Measurements from ENCODE around the gene TCAIM.
A peak's percentile ranks its signal among the peaks of the same experiment; 100 is the strongest.

Gene TCAIM

GRCh38 chr3:44324584-44324983, 14.0 kb upstream of the TCAIM start:
- no peak overlapping the region for H3K27ac ChIP-seq (ENCODE audit: low read depth, low read length)

GRCh38 chr3:44326019-44326418, 12.5 kb upstream of the TCAIM start:
- H3K4me1 ChIP-seq (ENCODE audit: control insufficient read depth in 5 of 5, insufficient read depth in 5 of 5, low read length in 5 of 5) = no peaks in the 10 kb centered on the region
- peaks cover 0 to 5% (median 0%) of the 10 kb centered on the region in 5 donors for H3K27me3 ChIP-seq (ENCODE audit: control insufficient read depth in 5 of 5, insufficient read depth in 4 of 5, low read length in 5 of 5)
- H3K9me3 ChIP-seq (ENCODE audit: control insufficient read depth in 5 of 5, low read length in 5 of 5) = peaks cover 0 to 3% (median 0%) of the 10 kb centered on the region in 5 donors
- no peak overlapping the region for H3K4me3 ChIP-seq (ENCODE audit: low read depth in 1 of 5, low read length in 5 of 5)
- no peak overlapping the region for H3K27ac ChIP-seq (ENCODE audit: low read depth, low read length)
- H3K36me3 ChIP-seq (ENCODE audit: control insufficient read depth in 5 of 5, insufficient read depth in 5 of 5, low read length in 5 of 5) = no peaks in the 10 kb centered on the region
- no peak overlapping the region for H3K9ac ChIP-seq (ENCODE audit: low read length in 5 of 5)

More at GRCh38 chr3:44324584-44324983, 14.0 kb upstream of the TCAIM start:
- no peak overlapping the region for H3K4me3 ChIP-seq (ENCODE audit: low read depth in 1 of 5, low read length in 5 of 5)
- no peaks in the 10 kb centered on the region for H3K4me1 ChIP-seq (ENCODE audit: control insufficient read depth in 5 of 5, insufficient read depth in 5 of 5, low read length in 5 of 5)
- H3K36me3 ChIP-seq (ENCODE audit: control insufficient read depth in 5 of 5, insufficient read depth in 5 of 5, low read length in 5 of 5) = no peaks in the 10 kb centered on the region
- peaks cover 0 to 5% (median 0%) of the 10 kb centered on the region in 5 donors for H3K27me3 ChIP-seq (ENCODE audit: control insufficient read depth in 5 of 5, insufficient read depth in 4 of 5, low read length in 5 of 5)
- H3K9ac ChIP-seq (ENCODE audit: low read length in 5 of 5) = no peak overlapping the region
- H3K9me3 ChIP-seq (ENCODE audit: control insufficient read depth in 5 of 5, low read length in 5 of 5) = peaks cover 0 to 3% (median 0%) of the 10 kb centered on the region in 5 donors

DNA sequence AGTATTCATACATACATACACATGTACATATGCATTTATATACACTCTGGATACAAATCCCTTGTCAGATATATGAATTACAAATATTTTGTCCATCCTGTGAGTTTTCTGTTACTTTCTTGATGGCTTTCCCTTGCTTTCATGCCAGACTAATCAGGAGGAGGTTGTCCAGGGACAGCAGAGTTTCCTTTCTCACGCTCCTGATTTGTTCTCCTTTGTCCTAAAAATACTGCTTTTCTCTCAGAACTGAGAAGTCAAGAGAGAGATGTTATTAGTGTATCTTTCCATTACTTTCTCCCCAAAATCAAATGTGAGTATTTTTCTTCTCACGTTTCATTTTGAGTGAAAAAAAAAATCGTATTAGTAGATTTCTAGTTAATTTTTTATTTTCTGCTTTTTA, 12.1 kb upstream of the TCAIM start:
- Histone ChIP-seq H3K9ac (ENCODE audit: low read length in 5 of 5) (no peak overlapping the region), H3K4me1 (ENCODE audit: control insufficient read depth in 5 of 5, insufficient read depth in 5 of 5, low read length in 5 of 5) (no peaks in the 10 kb centered on the region), H3K4me3 (ENCODE audit: low read depth in 1 of 5, low read length in 5 of 5) (no peak overlapping the region), H3K27ac (ENCODE audit: low read depth, low read length) (no peak overlapping the region), H3K27me3 (ENCODE audit: control insufficient read depth in 5 of 5, insufficient read depth in 4 of 5, low read length in 5 of 5) (peaks cover 0 to 5% (median 0%) of the 10 kb centered on the region in 5 donors), H3K9me3 (ENCODE audit: control insufficient read depth in 5 of 5, low read length in 5 of 5) (peaks cover 0 to 3% (median 0%) of the 10 kb centered on the region in 5 donors), H3K36me3 (ENCODE audit: control insufficient read depth in 5 of 5, insufficient read depth in 5 of 5, low read length in 5 of 5) (no peaks in the 10 kb centered on the region)

DNA sequence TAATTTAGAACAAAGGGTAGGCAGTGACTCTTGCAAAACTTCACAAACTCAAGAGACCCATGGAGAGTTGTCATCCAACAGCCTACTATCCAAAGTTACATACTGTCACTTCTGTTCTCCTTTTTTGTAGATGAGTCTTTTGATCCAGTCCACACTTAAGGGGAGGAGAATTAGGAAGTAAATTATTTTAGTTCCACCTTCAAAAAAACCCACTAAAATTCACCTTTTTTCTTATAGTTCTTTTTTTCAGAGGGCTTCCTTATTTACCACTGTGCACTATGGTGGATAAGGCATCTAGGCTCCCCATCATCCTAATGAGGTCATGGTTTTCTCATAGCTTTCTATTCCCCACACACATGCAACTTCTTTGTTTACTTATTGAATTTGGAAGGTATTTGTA, 8.6 kb upstream of the TCAIM start:
- H3K4me1 ChIP-seq (ENCODE audit: control insufficient read depth in 5 of 5, insufficient read depth in 5 of 5, low read length in 5 of 5) = no peaks in the 10 kb centered on the region
- H3K27me3 ChIP-seq (ENCODE audit: control insufficient read depth in 5 of 5, insufficient read depth in 4 of 5, low read length in 5 of 5) = peaks cover 0 to 5% (median 0%) of the 10 kb centered on the region in 5 donors
- no peak overlapping the region for H3K27ac ChIP-seq (ENCODE audit: low read depth, low read length)
- no peak overlapping the region for H3K4me3 ChIP-seq (ENCODE audit: low read depth in 1 of 5, low read length in 5 of 5)
- no peaks in the 10 kb centered on the region for H3K36me3 ChIP-seq (ENCODE audit: control insufficient read depth in 5 of 5, insufficient read depth in 5 of 5, low read length in 5 of 5)
- H3K9me3 ChIP-seq (ENCODE audit: control insufficient read depth in 5 of 5, low read length in 5 of 5) = peaks cover 0 to 3% (median 0%) of the 10 kb centered on the region in 5 donors
- no peak overlapping the region for H3K9ac ChIP-seq (ENCODE audit: low read length in 5 of 5)

DNA sequence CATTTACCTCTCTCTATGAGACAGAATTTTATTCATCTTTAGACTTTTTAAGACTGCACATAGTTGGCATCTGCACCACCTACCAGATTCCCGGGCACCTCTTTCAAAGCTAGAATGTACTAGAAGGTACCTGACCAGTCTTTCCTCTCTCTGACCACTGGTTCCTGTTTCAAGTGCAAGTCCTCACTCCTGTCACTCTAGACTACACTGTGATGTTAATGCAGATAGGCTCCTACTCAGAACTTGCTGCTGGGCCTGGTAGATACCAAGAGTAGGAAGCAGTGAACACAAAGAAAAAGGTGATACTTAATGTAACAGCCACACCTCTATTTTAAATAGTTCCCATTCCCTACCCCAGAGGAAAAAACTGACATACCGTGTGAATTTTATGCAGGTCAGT, 8.1 kb upstream of the TCAIM start:
- Histone ChIP-seq H3K4me3 (ENCODE audit: low read depth in 1 of 5, low read length in 5 of 5) (no peak overlapping the region), H3K27me3 (ENCODE audit: control insufficient read depth in 5 of 5, insufficient read depth in 4 of 5, low read length in 5 of 5) (peaks cover 0 to 5% (median 0%) of the 10 kb centered on the region in 5 donors), H3K36me3 (ENCODE audit: control insufficient read depth in 5 of 5, insufficient read depth in 5 of 5, low read length in 5 of 5) (no peaks in the 10 kb centered on the region), H3K9me3 (ENCODE audit: control insufficient read depth in 5 of 5, low read length in 5 of 5) (peaks cover 0 to 3% (median 0%) of the 10 kb centered on the region in 5 donors), H3K4me1 (ENCODE audit: control insufficient read depth in 5 of 5, insufficient read depth in 5 of 5, low read length in 5 of 5) (no peaks in the 10 kb centered on the region), H3K9ac (ENCODE audit: low read length in 5 of 5) (no peak overlapping the region), H3K27ac (ENCODE audit: low read depth, low read length) (no peak overlapping the region)

DNA sequence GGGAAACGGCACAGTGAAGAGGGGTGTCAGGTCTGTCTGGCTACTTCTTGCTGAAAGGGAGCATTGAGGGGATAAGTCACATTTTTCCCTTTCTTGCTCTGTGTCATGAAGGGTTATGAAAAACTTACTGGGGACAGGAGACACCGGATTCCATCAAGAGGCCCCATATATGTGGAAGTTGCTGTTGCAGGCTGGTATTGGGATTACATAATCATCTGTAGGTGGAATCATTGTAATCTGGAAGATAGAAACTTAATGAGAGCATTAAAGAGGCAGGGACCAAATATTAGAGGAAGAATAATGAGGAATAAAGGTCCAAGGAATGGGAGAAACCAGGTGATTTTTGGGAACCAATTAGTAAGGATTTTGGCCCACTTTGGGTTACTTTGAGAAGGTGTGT, 4.2 kb upstream of the TCAIM start:
- H3K9ac ChIP-seq (ENCODE audit: low read length in 5 of 5) = no peak overlapping the region
- no peaks in the 10 kb centered on the region for H3K36me3 ChIP-seq (ENCODE audit: control insufficient read depth in 5 of 5, insufficient read depth in 5 of 5, low read length in 5 of 5)
- no peak overlapping the region for H3K4me3 ChIP-seq (ENCODE audit: low read depth in 1 of 5, low read length in 5 of 5)
- peaks cover 0 to 2% (median 0%) of the 10 kb centered on the region in 5 donors for H3K27me3 ChIP-seq (ENCODE audit: control insufficient read depth in 5 of 5, insufficient read depth in 4 of 5, low read length in 5 of 5)
- H3K4me1 ChIP-seq (ENCODE audit: control insufficient read depth in 5 of 5, insufficient read depth in 5 of 5, low read length in 5 of 5) = peaks cover 0 to 13% (median 10%) of the 10 kb centered on the region in 5 donors
- H3K9me3 ChIP-seq (ENCODE audit: control insufficient read depth in 5 of 5, low read length in 5 of 5) = no peaks in the 10 kb centered on the region
- no peak overlapping the region for H3K27ac ChIP-seq (ENCODE audit: low read depth, low read length)

DNA sequence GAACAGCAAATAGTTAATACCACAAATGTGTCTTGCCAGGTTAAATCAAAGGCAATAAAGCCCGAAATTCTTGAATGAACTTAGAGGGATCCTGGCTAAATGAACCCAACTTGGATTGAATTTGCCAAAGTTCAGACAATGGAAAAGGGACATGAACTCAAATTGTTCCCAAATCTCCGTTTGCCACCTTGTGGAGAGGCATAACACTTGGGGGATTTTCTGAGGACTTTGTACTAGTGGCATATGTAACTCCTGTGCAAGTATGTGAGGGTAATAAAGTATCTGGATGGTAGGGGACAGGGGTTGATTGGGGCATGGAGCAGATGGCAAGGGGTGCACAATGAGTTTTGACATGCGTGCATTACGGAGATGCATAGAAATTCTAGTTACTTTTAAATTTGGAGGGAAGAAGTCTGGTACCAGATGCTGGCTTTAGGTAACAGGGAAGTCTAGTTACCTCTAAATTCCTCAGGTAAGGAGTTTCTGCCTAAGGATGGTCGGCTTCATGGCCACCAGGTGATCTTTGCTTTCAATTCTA, 1.2 kb upstream of the TCAIM start:
- peak overlapping the region in 4 of 5 donors; percentile 89 to 93 (median 90) for H3K9ac ChIP-seq (ENCODE audit: low read length in 5 of 5)
- no peaks in the 10 kb centered on the region for H3K36me3 ChIP-seq (ENCODE audit: control insufficient read depth in 5 of 5, insufficient read depth in 5 of 5, low read length in 5 of 5)
- H3K4me1 ChIP-seq (ENCODE audit: control insufficient read depth in 5 of 5, insufficient read depth in 5 of 5, low read length in 5 of 5) = peaks cover 3 to 22% (median 16%) of the 10 kb centered on the region in 5 donors
- H3K4me3 ChIP-seq (ENCODE audit: low read depth in 1 of 5, low read length in 5 of 5) = peak overlapping the region; percentile 42 to 94 (median 82)
- H3K27ac ChIP-seq (ENCODE audit: low read depth, low read length) = peak overlapping the region; percentile 92
- H3K9me3 ChIP-seq (ENCODE audit: control insufficient read depth in 5 of 5, low read length in 5 of 5) = no peaks in the 10 kb centered on the region
- H3K27me3 ChIP-seq (ENCODE audit: control insufficient read depth in 5 of 5, insufficient read depth in 4 of 5, low read length in 5 of 5) = no peaks in the 10 kb centered on the region

DNA sequence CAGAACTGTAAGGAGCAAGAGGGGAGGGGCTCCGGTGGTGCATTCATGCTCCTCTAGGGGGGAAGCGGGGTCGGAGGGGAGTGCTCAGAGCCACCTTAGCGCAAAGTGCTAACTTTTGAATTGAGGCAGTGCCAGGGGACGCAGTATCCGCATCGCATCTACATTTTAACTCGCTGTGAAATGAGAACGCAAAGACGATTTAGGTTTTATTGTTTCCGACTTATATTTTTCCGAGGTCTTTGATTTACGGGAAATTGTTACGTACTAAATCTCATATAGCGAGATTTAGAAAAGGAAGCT, 212 bp downstream of the TCAIM start:
- Histone ChIP-seq H3K36me3 (ENCODE audit: control insufficient read depth in 5 of 5, insufficient read depth in 5 of 5, low read length in 5 of 5) (no peaks in the 10 kb centered on the region), H3K27me3 (ENCODE audit: control insufficient read depth in 5 of 5, insufficient read depth in 4 of 5, low read length in 5 of 5) (no peaks in the 10 kb centered on the region)

DNA sequence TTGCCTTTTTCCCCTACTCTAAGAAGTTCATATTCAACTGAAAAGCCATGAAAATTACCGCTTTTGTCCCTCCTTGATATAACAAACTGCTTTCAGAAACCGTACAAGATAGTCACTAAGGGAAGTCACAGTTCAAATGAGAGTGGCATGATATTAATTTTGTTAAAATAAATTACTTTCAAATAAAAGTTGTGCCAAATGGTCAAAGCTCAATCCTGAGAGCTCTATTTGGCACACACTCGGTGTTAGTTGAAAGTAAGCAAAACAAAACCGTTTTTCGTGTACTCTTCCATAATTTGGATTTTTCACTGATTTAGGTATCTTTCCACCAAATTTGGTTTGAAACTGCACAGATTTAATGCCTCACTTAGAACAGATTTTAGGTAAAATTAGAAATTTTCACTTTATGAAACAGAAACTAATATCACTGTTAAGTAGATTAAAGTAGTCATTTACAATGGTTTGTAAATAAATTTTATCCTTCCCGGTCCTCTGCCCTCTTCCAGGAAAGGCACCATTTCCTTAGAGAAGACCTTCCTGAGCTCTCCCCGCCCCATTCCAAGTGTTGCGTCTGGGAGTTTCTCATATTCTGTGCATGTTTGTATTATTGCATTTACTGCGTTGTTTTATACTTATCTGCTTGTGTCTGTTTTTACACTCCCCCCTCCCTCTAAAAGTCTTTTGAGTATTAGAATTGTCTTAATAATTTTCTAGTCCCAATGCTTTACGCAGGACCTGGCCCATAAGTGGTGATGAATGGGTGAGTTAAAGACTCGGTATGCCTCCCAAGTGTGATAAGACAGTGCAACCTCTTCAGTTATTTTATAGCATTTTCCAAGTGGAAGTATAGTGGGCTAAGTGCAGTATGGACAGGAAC, 853 bp downstream of the TCAIM start:
- Histone ChIP-seq H3K4me3 (ENCODE audit: low read depth in 1 of 5, low read length in 5 of 5) (peak overlapping the region; percentile 78 to 99 (median 89)), H3K27ac (ENCODE audit: low read depth, low read length) (peak overlapping the region; percentile 92), H3K9ac (ENCODE audit: low read length in 5 of 5) (peak overlapping the region; percentile 82 to 93 (median 90))

More for the DNA sequence above, 212 bp downstream of the TCAIM start:
- H3K9me3 ChIP-seq (ENCODE audit: control insufficient read depth in 5 of 5, low read length in 5 of 5) = no peaks in the 10 kb centered on the region
- peak overlapping the region; percentile 92 for H3K27ac ChIP-seq (ENCODE audit: low read depth, low read length)
- peaks cover 3 to 22% (median 16%) of the 10 kb centered on the region in 5 donors for H3K4me1 ChIP-seq (ENCODE audit: control insufficient read depth in 5 of 5, insufficient read depth in 5 of 5, low read length in 5 of 5)
- H3K4me3 ChIP-seq (ENCODE audit: low read depth in 1 of 5, low read length in 5 of 5) = peak overlapping the region; percentile 78 to 99 (median 89)
- H3K9ac ChIP-seq (ENCODE audit: low read length in 5 of 5) = peak overlapping the region; percentile 82 to 93 (median 90)

GRCh38 chr3:44340058-44340395, 1.5 kb downstream of the TCAIM start:
- peak overlapping the region; percentile 92 for H3K27ac ChIP-seq (ENCODE audit: low read depth, low read length)
- H3K4me3 ChIP-seq (ENCODE audit: low read depth in 1 of 5, low read length in 5 of 5) = peak overlapping the region in 2 of 5 donors; percentile 78 to 99
- H3K36me3 ChIP-seq (ENCODE audit: control insufficient read depth in 5 of 5, insufficient read depth in 5 of 5, low read length in 5 of 5) = no peaks in the 10 kb centered on the region
- H3K27me3 ChIP-seq (ENCODE audit: control insufficient read depth in 5 of 5, insufficient read depth in 4 of 5, low read length in 5 of 5) = no peaks in the 10 kb centered on the region
- no peaks in the 10 kb centered on the region for H3K9me3 ChIP-seq (ENCODE audit: control insufficient read depth in 5 of 5, low read length in 5 of 5)
- H3K4me1 ChIP-seq (ENCODE audit: control insufficient read depth in 5 of 5, insufficient read depth in 5 of 5, low read length in 5 of 5) = peaks cover 3 to 22% (median 16%) of the 10 kb centered on the region in 5 donors
- H3K9ac ChIP-seq (ENCODE audit: low read length in 5 of 5) = peak overlapping the region in 1 of 5 donors; percentile 93

More for the DNA sequence above, 853 bp downstream of the TCAIM start:
- Histone ChIP-seq H3K36me3 (ENCODE audit: control insufficient read depth in 5 of 5, insufficient read depth in 5 of 5, low read length in 5 of 5) (no peaks in the 10 kb centered on the region), H3K9me3 (ENCODE audit: control insufficient read depth in 5 of 5, low read length in 5 of 5) (no peaks in the 10 kb centered on the region), H3K27me3 (ENCODE audit: control insufficient read depth in 5 of 5, insufficient read depth in 4 of 5, low read length in 5 of 5) (no peaks in the 10 kb centered on the region), H3K4me1 (ENCODE audit: control insufficient read depth in 5 of 5, insufficient read depth in 5 of 5, low read length in 5 of 5) (peaks cover 3 to 22% (median 16%) of the 10 kb centered on the region in 5 donors)
